Effector memory CD8-positive, alpha-beta T cell (primary cell): ENCODE data around the gene PHLDB2.

ENCODE experiments used
- ATAC-seq: fragments of 150-1000 bp; cut with Tn5 transposase; replicated peaks from 2 replicates; pipeline ENCODE4 v1.10.0; 2021; ENCODE audit warnings: mild to moderate bottlenecking, moderate library complexity
- DNase-seq, 3 experiments: peaks; one replicate each; pipeline ENCODE4 v3.0.0; 2021
- H3K27ac Mint-ChIP-seq, 2 donors: one replicate each; pipeline ENCODE4 v1.8.0; 2022; ENCODE audit warnings: mild to moderate bottlenecking in 2 of 2, mixed read lengths in 2 of 2, moderate library complexity in 2 of 2
- H3K27me3 Mint-ChIP-seq, 2 donors: one replicate each; pipeline ENCODE4 v1.8.0; 2022; ENCODE audit warnings: mixed read lengths in 2 of 2
- H3K36me3 Mint-ChIP-seq: one replicate; pipeline ENCODE4 v1.8.0; 2022; ENCODE audit warnings: mild to moderate bottlenecking, moderate library complexity, mixed read lengths; ENCODE audit not compliant: insufficient read depth
- H3K4me1 Mint-ChIP-seq, 2 donors: one replicate each; pipeline ENCODE4 v1.8.0; 2022; ENCODE audit warnings: low read depth in 2 of 2, mixed read lengths in 2 of 2
- H3K4me3 Mint-ChIP-seq, 2 donors: one replicate each; pipeline ENCODE4 v1.8.0; 2022; ENCODE audit warnings: mild to moderate bottlenecking in 2 of 2, mixed read lengths in 2 of 2, moderate library complexity in 2 of 2
- H3K9me3 Mint-ChIP-seq, 2 donors: one replicate each; pipeline ENCODE4 v1.8.0; 2022; ENCODE audit warnings: mixed read lengths in 2 of 2

Gene PHLDB2

DNA sequence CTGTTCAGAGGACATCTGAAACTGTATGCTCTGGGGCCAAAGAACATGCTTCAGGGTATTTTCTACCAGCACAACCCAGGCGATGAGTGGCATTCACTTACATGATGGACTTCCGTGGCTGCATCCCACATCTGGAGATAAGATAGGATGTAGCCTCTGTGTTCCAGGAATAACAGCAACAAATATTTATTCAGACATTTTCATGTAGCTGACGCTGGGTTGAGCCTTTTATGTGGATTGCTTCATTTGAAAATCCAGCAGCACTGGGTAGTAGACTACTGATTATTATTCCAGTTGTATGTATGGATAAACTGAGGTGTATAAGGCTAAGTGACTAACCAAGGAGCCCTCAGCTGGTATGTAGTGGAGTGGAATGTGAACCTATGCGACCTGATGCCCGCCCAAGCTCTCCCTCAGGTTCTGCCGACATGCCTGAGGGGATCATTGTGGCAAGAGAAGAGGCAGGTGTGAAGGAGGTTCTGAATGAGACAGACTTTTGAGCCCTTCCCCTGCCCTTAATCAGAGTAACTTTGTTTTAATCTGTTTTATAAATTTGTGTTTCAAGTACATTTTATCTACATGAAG is 93.9 kb downstream of the PHLDB2 start:
- Mint-ChIP-seq H3K9me3 (no peaks in the 10 kb centered on the region), H3K27me3 (no peaks in the 10 kb centered on the region), H3K27ac (no peak overlapping the region), H3K4me3 (no peak overlapping the region), H3K4me1 (no peaks in the 10 kb centered on the region), H3K36me3 (no peaks in the 10 kb centered on the region)
- no peak for ATAC-seq
- no peak for DNase-seq

GRCh38 chr3:111954228-111954990 is 95.3 kb downstream of the PHLDB2 start:
- H3K9me3 Mint-ChIP-seq, result no peaks in the 10 kb centered on the region
- no peak overlapping the region for H3K4me3 Mint-ChIP-seq
- no peaks in the 10 kb centered on the region for H3K36me3 Mint-ChIP-seq
- ATAC-seq, result no peak
- no peak for DNase-seq
- no peak overlapping the region for H3K27ac Mint-ChIP-seq
- H3K27me3 Mint-ChIP-seq, result no peaks in the 10 kb centered on the region
- no peaks in the 10 kb centered on the region for H3K4me1 Mint-ChIP-seq

GRCh38 chr3:111955876-111956275 is 96.8 kb downstream of the PHLDB2 start:
- H3K27me3 Mint-ChIP-seq, result no peaks in the 10 kb centered on the region
- H3K4me1 Mint-ChIP-seq, result no peaks in the 10 kb centered on the region
- no peaks in the 10 kb centered on the region for H3K9me3 Mint-ChIP-seq
- no peaks in the 10 kb centered on the region for H3K36me3 Mint-ChIP-seq
- H3K4me3 Mint-ChIP-seq, result no peak overlapping the region
- H3K27ac Mint-ChIP-seq, result no peak overlapping the region
- no peak for DNase-seq
- ATAC-seq, result no peak

GRCh38 chr3:111956449-111956848 is 97.4 kb downstream of the PHLDB2 start:
- Mint-ChIP-seq H3K4me1 (no peaks in the 10 kb centered on the region), H3K4me3 (no peak overlapping the region), H3K36me3 (no peaks in the 10 kb centered on the region), H3K27me3 (no peaks in the 10 kb centered on the region), H3K27ac (peak overlapping the region in 1 of 2 donors; percentile 73), H3K9me3 (no peaks in the 10 kb centered on the region)
- DNase-seq, result no peak
- ATAC-seq, result no peak

GRCh38 chr3:111956995-111957734 is 98.1 kb downstream of the PHLDB2 start:
- H3K9me3 Mint-ChIP-seq, result no peaks in the 10 kb centered on the region
- DNase-seq (no peak), ATAC-seq (no peak)
- no peak overlapping the region for H3K4me3 Mint-ChIP-seq
- H3K36me3 Mint-ChIP-seq, result no peaks in the 10 kb centered on the region
- no peak overlapping the region for H3K27ac Mint-ChIP-seq
- H3K4me1 Mint-ChIP-seq, result no peaks in the 10 kb centered on the region
- H3K27me3 Mint-ChIP-seq, result no peaks in the 10 kb centered on the region

GRCh38 chr3:111961461-111962164 is 102.5 kb downstream of the PHLDB2 start:
- Mint-ChIP-seq H3K4me1 (no peaks in the 10 kb centered on the region), H3K27me3 (no peaks in the 10 kb centered on the region)
- ATAC-seq, result no peak

GRCh38 chr3:111963424-111963823 is 104.4 kb downstream of the PHLDB2 start:
- no peak for ATAC-seq

More at GRCh38 chr3:111961461-111962164, 102.5 kb downstream of the PHLDB2 start:
- Mint-ChIP-seq H3K27ac (no peak overlapping the region), H3K4me3 (no peak overlapping the region), H3K36me3 (no peaks in the 10 kb centered on the region), H3K9me3 (no peaks in the 10 kb centered on the region)
- no peak for DNase-seq

DNA sequence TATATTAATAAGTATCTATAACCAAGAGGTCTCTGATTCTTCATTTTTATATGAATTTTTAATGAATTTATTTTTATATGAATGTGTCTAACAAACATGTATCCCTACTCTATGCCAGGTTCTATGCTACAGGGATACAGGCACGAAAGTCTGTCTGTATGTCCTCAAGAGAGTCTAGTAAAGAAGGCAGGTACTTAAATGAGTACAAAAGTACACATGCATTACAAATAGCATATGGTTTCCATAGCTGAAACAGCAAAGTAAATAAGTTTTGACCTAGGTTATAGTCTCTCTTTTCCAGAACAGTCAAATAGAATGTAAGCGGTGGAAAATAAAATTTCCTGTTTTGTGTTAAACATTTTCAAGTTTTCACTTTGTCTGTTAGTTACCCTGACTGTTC is 106.4 kb downstream of the PHLDB2 start:
- H3K9me3 Mint-ChIP-seq, result no peaks in the 10 kb centered on the region
- H3K27ac Mint-ChIP-seq, result no peak overlapping the region
- H3K27me3 Mint-ChIP-seq, result no peaks in the 10 kb centered on the region
- H3K4me1 Mint-ChIP-seq, result peaks cover 3 to 4% of the 10 kb centered on the region in 2 donors
- DNase-seq (no peak), ATAC-seq (no peak)
- no peak overlapping the region for H3K4me3 Mint-ChIP-seq
- no peaks in the 10 kb centered on the region for H3K36me3 Mint-ChIP-seq

More at GRCh38 chr3:111963424-111963823, 104.4 kb downstream of the PHLDB2 start:
- Mint-ChIP-seq H3K27ac (no peak overlapping the region), H3K36me3 (no peaks in the 10 kb centered on the region), H3K27me3 (no peaks in the 10 kb centered on the region), H3K9me3 (no peaks in the 10 kb centered on the region), H3K4me1 (peaks cover 3 to 4% of the 10 kb centered on the region in 2 donors), H3K4me3 (no peak overlapping the region)
- no peak for DNase-seq

- H3K27ac Mint-ChIP-seq, result peak overlapping the region in 1 of 2 donors; percentile 22
- ATAC-seq, result no peak
- no peak for DNase-seq
- H3K36me3 Mint-ChIP-seq, result no peaks in the 10 kb centered on the region
- peaks cover 3 to 4% of the 10 kb centered on the region in 2 donors for H3K4me1 Mint-ChIP-seq
- H3K4me3 Mint-ChIP-seq, result no peak overlapping the region
- no peaks in the 10 kb centered on the region for H3K9me3 Mint-ChIP-seq
- no peaks in the 10 kb centered on the region for H3K27me3 Mint-ChIP-seq
Observed at GRCh38 chr3:111967068-111967467, 108.0 kb downstream of the PHLDB2 start.

GRCh38 chr3:111967651-111968274 is 108.7 kb downstream of the PHLDB2 start:
- peaks cover 3 to 4% of the 10 kb centered on the region in 2 donors for H3K4me1 Mint-ChIP-seq
- no peaks in the 10 kb centered on the region for H3K9me3 Mint-ChIP-seq
- H3K36me3 Mint-ChIP-seq, result no peaks in the 10 kb centered on the region
- no peaks in the 10 kb centered on the region for H3K27me3 Mint-ChIP-seq
- ATAC-seq (peak; percentile 92), DNase-seq (peak; percentile 77 to 80 (median 79))
- no peak overlapping the region for H3K4me3 Mint-ChIP-seq
- peak overlapping the region in 1 of 2 donors; percentile 22 for H3K27ac Mint-ChIP-seq

DNA sequence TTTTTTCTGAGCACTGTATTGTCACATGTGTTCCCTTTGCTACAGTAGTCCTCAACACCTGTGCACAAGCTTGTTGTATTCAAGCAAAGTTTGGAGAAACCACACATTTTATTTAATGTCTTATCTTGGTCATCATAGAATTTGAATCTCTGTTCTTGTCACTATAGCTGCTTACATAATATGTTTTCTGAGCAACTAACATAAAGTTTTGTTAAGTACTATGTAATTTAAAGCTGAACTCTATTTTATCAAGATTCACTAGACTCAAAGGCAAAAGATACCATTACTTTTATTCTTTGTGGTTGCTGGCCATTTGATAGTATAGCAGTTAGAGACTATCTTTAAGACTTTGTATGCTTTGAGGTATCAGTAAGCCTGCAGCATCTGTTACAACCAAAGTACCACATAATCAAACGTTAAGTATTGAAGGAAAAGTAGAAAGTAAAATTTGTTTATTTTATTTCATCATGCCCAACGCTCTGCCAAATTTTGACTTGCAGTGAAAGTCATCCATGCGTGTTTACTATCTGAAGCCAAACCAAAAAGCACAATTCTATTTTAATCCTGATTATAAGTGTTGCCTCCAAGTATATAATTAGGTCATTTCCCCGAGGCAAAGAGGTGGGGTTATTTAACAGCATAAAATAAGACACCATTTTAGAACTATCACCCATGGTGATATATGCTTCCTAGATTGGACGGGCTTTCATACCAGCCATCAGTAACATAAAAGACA is 109.4 kb downstream of the PHLDB2 start:
- H3K4me1 Mint-ChIP-seq, result peaks cover 3 to 4% of the 10 kb centered on the region in 2 donors
- H3K9me3 Mint-ChIP-seq, result no peaks in the 10 kb centered on the region
- DNase-seq (no peak), ATAC-seq (no peak)
- H3K36me3 Mint-ChIP-seq, result no peaks in the 10 kb centered on the region
- no peak overlapping the region for H3K27ac Mint-ChIP-seq
- H3K4me3 Mint-ChIP-seq, result no peak overlapping the region
- H3K27me3 Mint-ChIP-seq, result no peaks in the 10 kb centered on the region

GRCh38 chr3:111970376-111970775 is 111.3 kb downstream of the PHLDB2 start:
- H3K9me3 Mint-ChIP-seq, result no peaks in the 10 kb centered on the region
- no peak overlapping the region for H3K4me3 Mint-ChIP-seq
- ATAC-seq (no peak), DNase-seq (no peak)
- no peak overlapping the region for H3K27ac Mint-ChIP-seq
- no peaks in the 10 kb centered on the region for H3K36me3 Mint-ChIP-seq
- H3K27me3 Mint-ChIP-seq, result no peaks in the 10 kb centered on the region
- H3K4me1 Mint-ChIP-seq, result peaks cover 3 to 4% of the 10 kb centered on the region in 2 donors
